Measurements from ENCODE around the gene LCN9.

LCN9 gene

GRCh38 chr9:135687216-135687615, 24.1 kb downstream of the LCN9 start:
- no peak overlapping the region for H3K4me3 ChIP-seq (ENCODE audit: low read depth, low read length)
- no peak for TF ChIP-seq CTCF (IDR thresholded peaks at IDR 0.05; ENCODE audit: low read depth, low read length)
- no peak for TF ChIP-seq MYC (IDR thresholded peaks at IDR 0.05; ENCODE audit: low read depth, low read length)
- no peak for TF ChIP-seq MAX (IDR thresholded peaks at IDR 0.05; ENCODE audit: low read depth, low read length)
- TF ChIP-seq POLR2A (IDR thresholded peaks at IDR 0.05; ENCODE audit: extremely low read depth, insufficient read length) = no peak
- DNase-seq (ENCODE audit: low read depth) = no peak

GRCh38 chr9:135689011-135689410, 25.9 kb downstream of the LCN9 start:
- DNase-seq (ENCODE audit: low read depth) = no peak
- no peak overlapping the region for H3K4me3 ChIP-seq (ENCODE audit: low read depth, low read length)
- TF ChIP-seq POLR2A (IDR thresholded peaks at IDR 0.05; ENCODE audit: extremely low read depth, insufficient read length) (no peak), CTCF (IDR thresholded peaks at IDR 0.05; ENCODE audit: low read depth, low read length) (no peak), MYC (IDR thresholded peaks at IDR 0.05; ENCODE audit: low read depth, low read length) (no peak), MAX (IDR thresholded peaks at IDR 0.05; ENCODE audit: low read depth, low read length) (no peak)

- TF ChIP-seq CTCF (IDR thresholded peaks at IDR 0.05; ENCODE audit: low read depth, low read length) (no peak), POLR2A (IDR thresholded peaks at IDR 0.05; ENCODE audit: extremely low read depth, insufficient read length) (no peak), MYC (IDR thresholded peaks at IDR 0.05; ENCODE audit: low read depth, low read length) (no peak), MAX (IDR thresholded peaks at IDR 0.05; ENCODE audit: low read depth, low read length) (no peak)
- H3K4me3 ChIP-seq (ENCODE audit: low read depth, low read length) = no peak overlapping the region
Measured at GRCh38 chr9:135690836-135691570, 27.9 kb downstream of the LCN9 start.

GRCh38 chr9:135692410-135692809, 29.3 kb downstream of the LCN9 start:
- TF ChIP-seq POLR2A (IDR thresholded peaks at IDR 0.05; ENCODE audit: extremely low read depth, insufficient read length) (no peak), CTCF (IDR thresholded peaks at IDR 0.05; ENCODE audit: low read depth, low read length) (no peak), MYC (IDR thresholded peaks at IDR 0.05; ENCODE audit: low read depth, low read length) (no peak), MAX (IDR thresholded peaks at IDR 0.05; ENCODE audit: low read depth, low read length) (no peak)
- DNase-seq (ENCODE audit: low read depth) = no peak
- H3K4me3 ChIP-seq (ENCODE audit: low read depth, low read length) = no peak overlapping the region

More at GRCh38 chr9:135690836-135691570, 27.9 kb downstream of the LCN9 start:
- no peak for DNase-seq (ENCODE audit: low read depth)

GRCh38 chr9:135693265-135693664, 30.2 kb downstream of the LCN9 start:
- no peak overlapping the region for H3K4me3 ChIP-seq (ENCODE audit: low read depth, low read length)
- DNase-seq (ENCODE audit: low read depth) = no peak
- TF ChIP-seq MYC (IDR thresholded peaks at IDR 0.05; ENCODE audit: low read depth, low read length) = no peak

GRCh38 chr9:135693771-135694170, 30.7 kb downstream of the LCN9 start:
- no peak for TF ChIP-seq POLR2A (IDR thresholded peaks at IDR 0.05; ENCODE audit: extremely low read depth, insufficient read length)
- TF ChIP-seq MYC (IDR thresholded peaks at IDR 0.05; ENCODE audit: low read depth, low read length) = no peak
- H3K4me3 ChIP-seq (ENCODE audit: low read depth, low read length) = no peak overlapping the region
- DNase-seq (ENCODE audit: low read depth) = no peak

GRCh38 chr9:135694414-135694813, 31.3 kb downstream of the LCN9 start:
- DNase-seq (ENCODE audit: low read depth) = no peak
- TF ChIP-seq POLR2A (IDR thresholded peaks at IDR 0.05; ENCODE audit: extremely low read depth, insufficient read length) (no peak), MYC (IDR thresholded peaks at IDR 0.05; ENCODE audit: low read depth, low read length) (no peak), MAX (IDR thresholded peaks at IDR 0.05; ENCODE audit: low read depth, low read length) (no peak), CTCF (IDR thresholded peaks at IDR 0.05; ENCODE audit: low read depth, low read length) (no peak)
- H3K4me3 ChIP-seq (ENCODE audit: low read depth, low read length) = no peak overlapping the region

Data from NB4 (cell line).